Nephron (organoid): Measurements from ENCODE around the gene SYNE2.

ENCODE experiments used
- H3K27ac Mint-ChIP-seq, 3 experiments: 2 replicates each; pipeline ENCODE4 v1.8.0; 2020; ENCODE audit warnings: mixed read lengths in 3 of 3, mild to moderate bottlenecking in 2 of 3, moderate library complexity in 1 of 3
- H3K27me3 Mint-ChIP-seq: 2 replicates; pipeline ENCODE4 v1.8.0; 2021; ENCODE audit warnings: low read depth, mild to moderate bottlenecking, moderate library complexity, mixed read lengths
- H3K36me3 Mint-ChIP-seq: 2 replicates; pipeline ENCODE4 v1.8.0; 2020; ENCODE audit warnings: low read depth, mixed read lengths
- H3K4me1 Mint-ChIP-seq: 2 replicates; pipeline ENCODE4 v1.8.0; 2020; ENCODE audit warnings: mixed read lengths
- H3K4me3 Mint-ChIP-seq, 3 experiments: 2 replicates each; pipeline ENCODE4 v1.8.0; 2020; ENCODE audit warnings: mild to moderate bottlenecking in 3 of 3, mixed read lengths in 3 of 3, moderate library complexity in 2 of 3
- H3K9me3 Mint-ChIP-seq: 2 replicates; pipeline ENCODE4 v1.8.0; 2020; ENCODE audit warnings: mixed read lengths
- CTCF ChIP-seq, 3 experiments: fragments of 200-600 bp; sonication (generic); IDR thresholded peaks; one replicate each; pipeline ENCODE4 v1.5.0; 2021; ENCODE audit warnings: antibody characterized with exemption in 3 of 3; ENCODE audit not compliant: unreplicated experiment in 3 of 3

Gene SYNE2

DNA sequence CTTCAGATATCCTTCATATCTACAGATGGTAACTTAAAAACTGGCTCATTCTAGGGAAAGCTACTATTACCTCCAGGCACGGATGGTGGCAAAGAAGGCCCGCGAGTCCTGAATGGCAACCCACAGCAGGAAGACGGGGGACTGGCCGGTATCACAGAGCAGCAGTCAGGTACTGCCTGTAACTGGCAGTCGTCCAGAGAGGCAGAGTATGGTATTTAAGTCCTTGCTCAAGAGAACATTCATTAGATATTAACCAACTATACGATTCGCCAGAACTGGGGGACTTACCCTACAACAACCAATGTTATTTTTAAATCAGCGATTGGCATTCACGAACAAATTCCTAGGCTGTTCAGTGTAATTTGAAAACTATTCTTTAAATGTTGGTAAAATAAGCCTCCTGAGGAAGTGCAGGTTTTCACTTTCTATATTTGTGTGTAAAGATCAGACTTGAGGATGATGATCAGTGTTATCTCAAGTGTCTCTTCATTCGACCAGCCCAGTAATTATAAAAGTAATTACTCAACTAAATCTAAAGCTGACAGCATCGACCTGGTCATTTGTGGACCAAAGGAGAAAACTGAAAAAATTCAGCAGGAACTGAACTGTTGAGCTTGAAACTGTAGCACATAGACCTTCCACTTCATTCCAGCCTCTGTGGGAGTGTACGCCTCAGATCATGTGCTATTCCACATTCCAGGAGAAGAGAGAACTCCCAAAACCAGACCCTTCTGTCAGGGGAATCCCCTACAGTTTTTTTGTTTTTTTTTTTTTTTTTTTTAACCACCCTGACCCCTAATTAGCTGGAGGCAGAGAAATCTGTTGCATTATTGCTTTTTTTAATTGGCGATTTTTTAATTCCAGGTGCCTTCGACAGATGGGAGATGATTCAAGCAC lies 365.8 kb downstream of the SYNE2 start:
- Mint-ChIP-seq H3K36me3 (peaks cover 63% of the 10 kb centered on the region), H3K27ac (peak overlapping the region; percentile 75 to 95 (median 87)), H3K4me1 (peaks cover 40% of the 10 kb centered on the region), H3K9me3 (no peaks in the 10 kb centered on the region), H3K4me3 (no peak overlapping the region), H3K27me3 (no peaks in the 10 kb centered on the region)
- no peak for TF ChIP-seq CTCF (IDR thresholded peaks at IDR 0.05; ENCODE audit: unreplicated experiment in 3 of 3)

- H3K27me3 Mint-ChIP-seq = no peaks in the 10 kb centered on the region
- no peaks in the 10 kb centered on the region for H3K9me3 Mint-ChIP-seq
- H3K36me3 Mint-ChIP-seq = peaks cover 66% of the 10 kb centered on the region
- H3K4me3 Mint-ChIP-seq = peak overlapping the region in 1 of 3 experiments; percentile 41
- peaks cover 40% of the 10 kb centered on the region for H3K4me1 Mint-ChIP-seq
- TF ChIP-seq CTCF (IDR thresholded peaks at IDR 0.05; ENCODE audit: unreplicated experiment in 3 of 3) = no peak
- H3K27ac Mint-ChIP-seq = peak overlapping the region in 2 of 3 experiments; percentile 34 to 76
Measured at GRCh38 chr14:64220056-64220455, 367.3 kb downstream of the SYNE2 start.

GRCh38 chr14:64220466-64220865 lies 367.7 kb downstream of the SYNE2 start:
- peak overlapping the region in 1 of 3 experiments; percentile 41 for H3K4me3 Mint-ChIP-seq
- no peak for TF ChIP-seq CTCF (IDR thresholded peaks at IDR 0.05; ENCODE audit: unreplicated experiment in 3 of 3)
- peak overlapping the region in 2 of 3 experiments; percentile 34 to 76 for H3K27ac Mint-ChIP-seq
- peaks cover 66% of the 10 kb centered on the region for H3K36me3 Mint-ChIP-seq
- no peaks in the 10 kb centered on the region for H3K9me3 Mint-ChIP-seq
- H3K4me1 Mint-ChIP-seq = peaks cover 40% of the 10 kb centered on the region
- no peaks in the 10 kb centered on the region for H3K27me3 Mint-ChIP-seq

- peak overlapping the region in 1 of 3 experiments; percentile 26 for H3K27ac Mint-ChIP-seq
- no peaks in the 10 kb centered on the region for H3K9me3 Mint-ChIP-seq
- peaks cover 58% of the 10 kb centered on the region for H3K36me3 Mint-ChIP-seq
- peaks cover 40% of the 10 kb centered on the region for H3K4me1 Mint-ChIP-seq
- no peaks in the 10 kb centered on the region for H3K27me3 Mint-ChIP-seq
- TF ChIP-seq CTCF (IDR thresholded peaks at IDR 0.05; ENCODE audit: unreplicated experiment in 3 of 3) = no peak
- H3K4me3 Mint-ChIP-seq = no peak overlapping the region
Measured at GRCh38 chr14:64221391-64222003, 368.7 kb downstream of the SYNE2 start.

GRCh38 chr14:64225151-64225757 lies 372.4 kb downstream of the SYNE2 start:
- Mint-ChIP-seq H3K27ac (no peak overlapping the region), H3K9me3 (no peaks in the 10 kb centered on the region), H3K36me3 (peaks cover 60% of the 10 kb centered on the region), H3K4me1 (peaks cover 13% of the 10 kb centered on the region), H3K4me3 (no peak overlapping the region), H3K27me3 (no peaks in the 10 kb centered on the region)
- no peak for TF ChIP-seq CTCF (IDR thresholded peaks at IDR 0.05; ENCODE audit: unreplicated experiment in 3 of 3)
